ENCODE results near the gene PTPRN2. TPM values are rescaled to one million over a fixed set of nuclear protein-coding genes. Genes with fewer than 3 reads are reported as not detected.

Gene PTPRN2
- total and polyA plus RNA-seq, 2 of the 13 experiments (the other 11 are each of a cell fraction or from before 2014, with no cell fraction given): 2.5 to 24.2 TPM

DNA sequence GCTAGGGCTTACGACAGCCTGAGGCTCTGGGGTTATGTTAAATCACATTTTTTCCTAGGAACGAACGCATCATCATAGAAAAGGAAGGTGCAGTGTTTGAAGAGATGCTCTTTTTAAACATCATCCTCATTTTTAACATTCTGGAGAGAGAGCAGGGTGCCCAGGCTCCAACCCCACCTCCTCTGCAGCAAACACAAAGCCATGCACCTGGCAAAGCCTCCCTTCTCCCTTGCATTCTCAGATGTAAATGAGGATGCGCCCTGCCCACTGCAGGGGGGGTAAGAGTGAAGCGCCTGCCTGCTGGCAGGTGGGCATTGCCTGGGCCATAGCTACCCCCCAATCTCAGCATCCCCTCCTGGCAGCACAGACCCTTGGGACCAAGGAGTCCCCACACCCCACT is 92.4 kb downstream of the PTPRN2 start (continued):
- TF ChIP-seq, protein P1, sequence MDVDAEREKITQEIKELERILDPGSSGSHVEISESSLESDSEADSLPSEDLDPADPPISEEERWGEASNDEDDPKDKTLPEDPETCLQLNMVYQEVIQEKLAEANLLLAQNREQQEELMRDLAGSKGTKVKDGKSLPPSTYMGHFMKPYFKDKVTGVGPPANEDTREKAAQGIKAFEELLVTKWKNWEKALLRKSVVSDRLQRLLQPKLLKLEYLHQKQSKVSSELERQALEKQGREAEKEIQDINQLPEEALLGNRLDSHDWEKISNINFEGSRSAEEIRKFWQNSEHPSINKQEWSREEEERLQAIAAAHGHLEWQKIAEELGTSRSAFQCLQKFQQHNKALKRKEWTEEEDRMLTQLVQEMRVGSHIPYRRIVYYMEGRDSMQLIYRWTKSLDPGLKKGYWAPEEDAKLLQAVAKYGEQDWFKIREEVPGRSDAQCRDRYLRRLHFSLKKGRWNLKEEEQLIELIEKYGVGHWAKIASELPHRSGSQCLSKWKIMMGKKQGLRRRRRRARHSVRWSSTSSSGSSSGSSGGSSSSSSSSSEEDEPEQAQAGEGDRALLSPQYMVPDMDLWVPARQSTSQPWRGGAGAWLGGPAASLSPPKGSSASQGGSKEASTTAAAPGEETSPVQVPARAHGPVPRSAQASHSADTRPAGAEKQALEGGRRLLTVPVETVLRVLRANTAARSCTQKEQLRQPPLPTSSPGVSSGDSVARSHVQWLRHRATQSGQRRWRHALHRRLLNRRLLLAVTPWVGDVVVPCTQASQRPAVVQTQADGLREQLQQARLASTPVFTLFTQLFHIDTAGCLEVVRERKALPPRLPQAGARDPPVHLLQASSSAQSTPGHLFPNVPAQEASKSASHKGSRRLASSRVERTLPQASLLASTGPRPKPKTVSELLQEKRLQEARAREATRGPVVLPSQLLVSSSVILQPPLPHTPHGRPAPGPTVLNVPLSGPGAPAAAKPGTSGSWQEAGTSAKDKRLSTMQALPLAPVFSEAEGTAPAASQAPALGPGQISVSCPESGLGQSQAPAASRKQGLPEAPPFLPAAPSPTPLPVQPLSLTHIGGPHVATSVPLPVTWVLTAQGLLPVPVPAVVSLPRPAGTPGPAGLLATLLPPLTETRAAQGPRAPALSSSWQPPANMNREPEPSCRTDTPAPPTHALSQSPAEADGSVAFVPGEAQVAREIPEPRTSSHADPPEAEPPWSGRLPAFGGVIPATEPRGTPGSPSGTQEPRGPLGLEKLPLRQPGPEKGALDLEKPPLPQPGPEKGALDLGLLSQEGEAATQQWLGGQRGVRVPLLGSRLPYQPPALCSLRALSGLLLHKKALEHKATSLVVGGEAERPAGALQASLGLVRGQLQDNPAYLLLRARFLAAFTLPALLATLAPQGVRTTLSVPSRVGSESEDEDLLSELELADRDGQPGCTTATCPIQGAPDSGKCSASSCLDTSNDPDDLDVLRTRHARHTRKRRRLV (CRISPR knock-in tag; IDR thresholded peaks at IDR 0.05): no peak
- TF ChIP-seq NKX3-1 (CRISPR knock-in tag; IDR thresholded peaks at IDR 0.05) (no peak), AKAP8 (CRISPR knock-in tag; IDR thresholded peaks at IDR 0.05) (no peak)
- TF ChIP-seq, protein P2, sequence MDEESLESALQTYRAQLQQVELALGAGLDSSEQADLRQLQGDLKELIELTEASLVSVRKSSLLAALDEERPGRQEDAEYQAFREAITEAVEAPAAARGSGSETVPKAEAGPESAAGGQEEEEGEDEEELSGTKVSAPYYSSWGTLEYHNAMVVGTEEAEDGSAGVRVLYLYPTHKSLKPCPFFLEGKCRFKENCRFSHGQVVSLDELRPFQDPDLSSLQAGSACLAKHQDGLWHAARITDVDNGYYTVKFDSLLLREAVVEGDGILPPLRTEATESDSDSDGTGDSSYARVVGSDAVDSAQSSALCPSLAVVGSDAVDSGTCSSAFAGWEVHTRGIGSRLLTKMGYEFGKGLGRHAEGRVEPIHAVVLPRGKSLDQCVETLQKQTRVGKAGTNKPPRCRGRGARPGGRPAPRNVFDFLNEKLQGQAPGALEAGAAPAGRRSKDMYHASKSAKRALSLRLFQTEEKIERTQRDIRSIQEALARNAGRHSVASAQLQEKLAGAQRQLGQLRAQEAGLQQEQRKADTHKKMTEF (CRISPR knock-in tag; IDR thresholded peaks at IDR 0.05): no peak
- TF ChIP-seq, protein P3, sequence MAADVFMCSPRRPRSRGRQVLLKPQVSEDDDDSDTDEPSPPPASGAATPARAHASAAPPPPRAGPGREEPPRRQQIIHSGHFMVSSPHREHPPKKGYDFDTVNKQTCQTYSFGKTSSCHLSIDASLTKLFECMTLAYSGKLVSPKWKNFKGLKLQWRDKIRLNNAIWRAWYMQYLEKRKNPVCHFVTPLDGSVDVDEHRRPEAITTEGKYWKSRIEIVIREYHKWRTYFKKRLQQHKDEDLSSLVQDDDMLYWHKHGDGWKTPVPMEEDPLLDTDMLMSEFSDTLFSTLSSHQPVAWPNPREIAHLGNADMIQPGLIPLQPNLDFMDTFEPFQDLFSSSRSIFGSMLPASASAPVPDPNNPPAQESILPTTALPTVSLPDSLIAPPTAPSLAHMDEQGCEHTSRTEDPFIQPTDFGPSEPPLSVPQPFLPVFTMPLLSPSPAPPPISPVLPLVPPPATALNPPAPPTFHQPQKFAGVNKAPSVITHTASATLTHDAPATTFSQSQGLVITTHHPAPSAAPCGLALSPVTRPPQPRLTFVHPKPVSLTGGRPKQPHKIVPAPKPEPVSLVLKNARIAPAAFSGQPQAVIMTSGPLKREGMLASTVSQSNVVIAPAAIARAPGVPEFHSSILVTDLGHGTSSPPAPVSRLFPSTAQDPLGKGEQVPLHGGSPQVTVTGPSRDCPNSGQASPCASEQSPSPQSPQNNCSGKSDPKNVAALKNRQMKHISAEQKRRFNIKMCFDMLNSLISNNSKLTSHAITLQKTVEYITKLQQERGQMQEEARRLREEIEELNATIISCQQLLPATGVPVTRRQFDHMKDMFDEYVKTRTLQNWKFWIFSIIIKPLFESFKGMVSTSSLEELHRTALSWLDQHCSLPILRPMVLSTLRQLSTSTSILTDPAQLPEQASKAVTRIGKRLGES (CRISPR knock-in tag; IDR thresholded peaks at IDR 0.05; ENCODE audit: borderline replicate concordance): no peak
